NCI-H2196 (cell line): Measurements from ENCODE around the gene TEAD2.
"Not testable (repeated sequence)": the region's sequence is repeated elsewhere in the genome, so short reads cannot be mapped to it uniquely, and the experiment has no call there.

Source experiments
- DNase-seq: peaks from one replicate; lab custom pipeline; 2025; ENCODE audit not compliant: unreplicated experiment; lab: John Stamatoyannopoulos, UW

TEAD2 gene

GRCh38 chr19:49333811-49334288 is 28.4 kb downstream of the TEAD2 start:
- no peak for DNase-seq

- no peak for DNase-seq
These were observed 28.8 kb downstream of the TEAD2 start for GRCh38 chr19:49333418-49333805.

GRCh38 chr19:49332691-49333417 is 29.4 kb downstream of the TEAD2 start:
- DNase-seq: not testable (repeated sequence)

- DNase-seq: peak; percentile 35
These were observed 30.6 kb downstream of the TEAD2 start for GRCh38 chr19:49331616-49332055.

- not testable (repeated sequence) for DNase-seq
These were observed 31.0 kb downstream of the TEAD2 start for GRCh38 chr19:49331187-49331586.

- DNase-seq: no peak
These were observed 33.5 kb downstream of the TEAD2 start for GRCh38 chr19:49328741-49329140.

GRCh38 chr19:49327878-49328544 is 34.2 kb downstream of the TEAD2 start:
- DNase-seq: peak; percentile 15

GRCh38 chr19:49326165-49326704 is 36.0 kb downstream of the TEAD2 start:
- no peak for DNase-seq

GRCh38 chr19:49325756-49326155 is 36.5 kb downstream of the TEAD2 start:
- not testable (repeated sequence) for DNase-seq

GRCh38 chr19:49324801-49325576 is 37.2 kb downstream of the TEAD2 start, which contains the start of gene SLC6A16:
Gene SLC6A16 (minus strand): TSS chr19:49325191. CDS start chr19:49311347, 13,844 bp downstream.
- no peak for DNase-seq

GRCh38 chr19:49318296-49318695 is 43.9 kb downstream of the TEAD2 start:
- DNase-seq: no peak

- no peak for DNase-seq
These were observed 45.9 kb downstream of the TEAD2 start for GRCh38 chr19:49316284-49316683.

GRCh38 chr19:49315111-49315510 is 47.1 kb downstream of the TEAD2 start:
- DNase-seq: no peak

- no peak for DNase-seq
These were observed 53.1 kb downstream of the TEAD2 start for GRCh38 chr19:49309087-49309486.

- not testable (repeated sequence) for DNase-seq
These were observed 55.5 kb downstream of the TEAD2 start for GRCh38 chr19:49306734-49307133.

- DNase-seq: no peak
These were observed 60.4 kb downstream of the TEAD2 start for GRCh38 chr19:49301866-49302252.

GRCh38 chr19:49301165-49301865 is 60.9 kb downstream of the TEAD2 start:
- peak; percentile 49 for DNase-seq

- DNase-seq: not testable (repeated sequence)
These were observed 63.6 kb downstream of the TEAD2 start for GRCh38 chr19:49298653-49299052.

GRCh38 chr19:49297403-49297802 is 64.8 kb downstream of the TEAD2 start:
- DNase-seq: no peak

GRCh38 chr19:49295208-49295880 is 66.9 kb downstream of the TEAD2 start:
- DNase-seq: no peak
